Epithelial cell of umbilical artery (primary cell): Measurements from ENCODE around the gene TRMT10B. TPM values are rescaled to one million over a fixed set of nuclear protein-coding genes. Genes with fewer than 3 reads are reported as not detected.

Experiments
- total RNA-seq: library from RNA; depleted of rRNA; stranded (reverse); fragments of >200 nt; gene quantifications from 2 replicates; pipeline ENCODE4 v1.2.3, GENCODE V29; 2014

TRMT10B gene, protein sequence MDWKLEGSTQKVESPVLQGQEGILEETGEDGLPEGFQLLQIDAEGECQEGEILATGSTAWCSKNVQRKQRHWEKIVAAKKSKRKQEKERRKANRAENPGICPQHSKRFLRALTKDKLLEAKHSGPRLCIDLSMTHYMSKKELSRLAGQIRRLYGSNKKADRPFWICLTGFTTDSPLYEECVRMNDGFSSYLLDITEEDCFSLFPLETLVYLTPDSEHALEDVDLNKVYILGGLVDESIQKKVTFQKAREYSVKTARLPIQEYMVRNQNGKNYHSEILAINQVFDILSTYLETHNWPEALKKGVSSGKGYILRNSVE
- total RNA-seq, result 2.7 and 2.9 TPM in 2 replicates

DNA sequence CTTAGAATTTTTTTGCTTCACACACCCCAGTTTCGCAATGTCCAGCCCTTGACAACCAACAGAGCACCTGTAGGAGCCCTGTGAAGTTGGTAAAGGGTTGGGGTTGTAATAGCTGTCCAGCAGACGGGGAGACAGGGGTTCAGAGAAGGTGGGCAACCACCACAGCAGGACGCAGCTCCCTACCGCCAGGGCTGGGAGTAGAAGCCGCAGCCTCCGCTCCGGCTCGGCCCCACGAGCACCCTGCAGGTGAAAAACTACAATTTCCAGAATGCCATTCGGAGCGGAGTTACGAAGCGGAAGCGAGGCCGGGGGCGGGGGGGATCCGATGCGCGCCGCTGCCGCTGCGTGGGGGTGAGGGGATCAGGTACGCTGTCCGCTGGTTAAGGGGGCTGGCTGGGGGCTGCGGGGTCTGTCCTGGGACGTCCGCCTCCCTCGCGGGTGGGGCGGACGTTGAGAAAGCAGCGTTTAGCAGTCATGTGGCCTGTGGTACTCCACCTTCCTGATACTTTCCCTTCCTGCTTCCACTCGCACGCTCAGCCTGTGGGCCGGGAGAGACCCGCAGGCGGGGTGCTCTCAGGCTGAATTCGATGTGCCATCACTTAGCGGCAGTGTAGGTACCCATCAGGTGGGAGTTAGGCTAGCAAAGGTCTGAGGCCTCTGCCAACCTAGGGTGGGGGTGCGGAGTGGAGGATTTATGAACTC, at the start of gene TRMT10B:
Gene TRMT10B (plus strand): TSS at position 317 of the 702 bp plus-strand sequence. CDS start 8,127 bp downstream, outside the sequence.

DNA sequence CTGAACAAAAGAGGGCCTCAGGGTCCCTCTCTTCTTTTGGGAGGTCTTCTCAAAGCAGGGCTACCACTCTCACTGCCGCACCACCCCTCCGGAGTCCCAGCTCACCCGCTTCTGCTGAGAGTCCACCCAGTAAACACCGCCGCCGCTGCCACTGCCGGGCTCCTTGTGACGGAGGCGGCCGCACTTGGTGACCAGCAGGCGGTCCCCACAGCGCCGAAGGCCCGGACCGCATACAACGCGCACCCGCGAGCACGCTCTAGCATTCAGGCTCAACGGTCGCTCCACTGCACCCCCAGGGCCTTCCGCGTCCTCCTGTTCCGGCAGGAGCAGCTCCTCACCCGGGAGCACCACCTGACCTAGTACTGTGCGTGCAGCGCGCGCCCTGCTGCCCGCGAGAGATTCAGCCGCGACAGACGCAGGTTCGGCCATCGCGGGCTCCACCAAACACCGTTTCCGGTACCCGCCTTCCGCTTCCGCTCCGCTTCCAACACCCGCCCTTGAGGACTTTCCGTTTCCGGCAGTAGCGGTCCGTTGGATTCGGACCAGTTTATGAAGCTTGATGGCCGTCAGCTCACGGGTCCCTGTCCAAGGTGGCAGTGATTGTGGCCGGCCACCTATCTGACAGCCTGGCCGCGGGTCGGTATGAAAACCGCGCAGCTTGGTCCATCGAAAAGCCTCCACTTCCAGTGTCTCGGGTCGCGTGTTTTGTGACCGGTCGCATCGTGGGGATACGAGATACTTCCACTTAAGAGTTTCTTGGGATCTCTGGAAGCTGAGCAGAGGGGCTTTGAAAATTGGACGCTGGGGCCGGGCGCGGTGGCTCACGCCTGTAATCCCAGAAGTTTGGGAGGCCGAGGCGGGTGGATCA, 31.2 kb downstream of the TRMT10B start, which contains the start of gene EXOSC3:
Gene EXOSC3 (minus strand): TSS at position 449 of the 868 bp plus-strand sequence. CDS start 20 bp downstream, at position 429.

DNA sequence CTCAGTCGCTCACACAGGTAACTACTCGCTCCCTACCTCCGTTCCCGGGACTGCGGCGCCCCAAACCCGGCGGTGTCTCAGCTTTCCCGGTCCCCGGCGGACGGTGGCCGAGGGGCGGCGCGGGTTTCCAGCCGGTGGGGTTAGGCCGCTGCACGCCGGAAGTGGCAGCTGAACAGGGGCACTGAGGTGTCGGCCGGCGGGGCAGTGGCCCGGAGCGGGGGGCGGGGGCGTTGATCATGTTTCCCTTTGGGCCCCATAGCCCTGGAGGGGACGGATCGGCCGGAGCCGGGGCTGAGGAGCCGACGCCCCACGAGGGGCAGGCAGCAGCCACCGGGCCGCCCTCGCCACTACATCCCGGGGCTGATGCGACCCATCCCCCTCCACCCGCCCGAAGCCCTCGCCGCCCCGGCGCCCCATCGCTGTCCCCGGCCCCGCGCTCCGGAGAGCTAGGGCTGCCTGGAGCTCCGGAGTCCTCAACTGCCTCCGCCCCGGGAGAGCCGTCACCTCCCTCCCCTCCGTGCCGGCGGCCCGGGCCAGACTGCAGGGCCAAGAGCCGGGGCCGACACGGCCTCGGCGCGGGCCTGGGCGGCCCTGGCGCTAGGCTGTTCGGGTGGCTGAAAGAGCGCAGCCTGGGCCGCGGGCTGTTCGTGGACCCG, 47.2 kb downstream of the TRMT10B start, which contains the start of gene DCAF10:
Gene DCAF10 (plus strand): TSS at position 167 of the 656 bp plus-strand sequence. CDS start 70 bp downstream, at position 237.

Other genes with a start within 250 kb of the TRMT10B start
- gene FBXO10, start 177.4 kb upstream of the TRMT10B start, total RNA-seq, result 6.5 and 7.8 TPM in 2 replicates
- gene TOMM5, start 161.2 kb upstream of the TRMT10B start, total RNA-seq, result 232 and 241 TPM in 2 replicates
- gene FRMPD1, start 102.9 kb upstream of the TRMT10B start, total RNA-seq, result not detected in 2 replicates
- 40.3 and 68.7 TPM in 2 replicates for gene EXOSC3, start 31.3 kb downstream of the TRMT10B start, total RNA-seq
- 12.0 and 20.1 TPM in 2 replicates for gene DCAF10, start 47.0 kb downstream of the TRMT10B start, total RNA-seq
- 72.1 and 74.6 TPM in 2 replicates for gene SLC25A51, start 150.3 kb downstream of the TRMT10B start, total RNA-seq